H1 (cell line): ENCODE measurements around the gene CORO1C. TPM values are rescaled to one million over a fixed set of nuclear protein-coding genes. Genes with fewer than 3 reads are reported as not detected.

Source experiments
- CTCF ChIA-PET: fragments of 300-600 bp; sonication (Branson Sonifier 250); formaldehyde crosslinking; loops from one replicate; lab custom pipeline; 2021; ENCODE audit not compliant: partially characterized antibody; lab: Charles Lee
- POLR2A ChIA-PET: fragments of 300-600 bp; sonication (Branson Sonifier 250); formaldehyde crosslinking; loops from one replicate; lab custom pipeline; 2021; ENCODE audit warnings: inconsistent platforms; ENCODE audit not compliant: partially characterized antibody; lab: Charles Lee
- DNase-seq, 2 experiments: peaks; one replicate each; pipeline versions ENCODE4 v3.0.0 to v3.0.0-alpha.2; 2010 to 2022; ENCODE audit warnings: low spot score in 2 of 2, low read depth in 1 of 2, mixed read lengths in 1 of 2
- FAIRE-seq: peaks from 2 replicates; lab custom pipeline; 2011; peaks lifted over from hg19 to GRCh38; lab: Jason Lieb, UNC
- H2AFZ ChIP-seq: 2 replicates; pipeline ENCODE4 v1.8.1; 2012; ENCODE audit warnings: low read length, inconsistent platforms
- H2AK5ac ChIP-seq: 2 replicates; pipeline ENCODE4 v1.6.1; 2013; ENCODE audit warnings: low read depth, low read length
- H2BK120ac ChIP-seq: replicated peaks from 2 replicates; pipeline ENCODE3; 2013; ENCODE audit warnings: low read depth, low read length, inconsistent platforms
- H2BK12ac ChIP-seq: 2 replicates; pipeline ENCODE4 v1.6.1; 2013; ENCODE audit warnings: low read depth, low read length
- H2BK15ac ChIP-seq: 2 replicates; pipeline ENCODE4 v1.6.1; 2013; ENCODE audit warnings: low read length
- H2BK20ac ChIP-seq: 2 replicates; pipeline ENCODE4 v1.6.1; 2013; ENCODE audit warnings: low read length
- H2BK5ac ChIP-seq: 2 replicates; pipeline ENCODE4 v1.6.1; 2013; ENCODE audit warnings: low read depth, low read length
- H3K14ac ChIP-seq: 2 replicates; pipeline ENCODE4 v1.6.1; 2013; ENCODE audit warnings: inconsistent platforms; ENCODE audit not compliant: insufficient read length
- H3K18ac ChIP-seq: 2 replicates; pipeline ENCODE4 v1.6.1; 2013; ENCODE audit warnings: low read length; ENCODE audit errors: extremely low read depth
- H3K23ac ChIP-seq: 2 replicates; pipeline ENCODE4 v1.6.1; 2013; ENCODE audit warnings: inconsistent platforms; ENCODE audit not compliant: insufficient read length
- H3K23me2 ChIP-seq: 2 replicates; pipeline ENCODE4 v1.6.1; 2013; ENCODE audit warnings: low read depth, low read length
- H3K27ac ChIP-seq: 2 replicates; pipeline ENCODE4 v1.6.1; 2011; ENCODE audit warnings: low read depth, low read length, inconsistent platforms
- H3K27me3 ChIP-seq, 4 experiments: replicated peaks in 1 of 4; 1 replicate in 1 of 4; 2 replicates in 3 of 4; pipeline versions ENCODE4 v1.6.1 to v1.8.1; 2011 to 2013; ENCODE audit warnings: low read length in 3 of 4, mild to moderate bottlenecking in 3 of 4, inconsistent platforms in 2 of 4, mixed read lengths in 2 of 4, moderate library complexity in 1 of 4; ENCODE audit not compliant: control insufficient read depth in 3 of 4, insufficient read depth in 3 of 4; ENCODE audit errors: extremely low read depth in 1 of 4
- H3K36me3 ChIP-seq, 4 experiments: 2 replicates each; pipeline versions ENCODE4 v1.6.1 to v1.8.1; 2011 to 2013; ENCODE audit warnings: mild to moderate bottlenecking in 4 of 4, low read length in 3 of 4, moderate library complexity in 2 of 4, control low read depth in 1 of 4, inconsistent platforms in 1 of 4; ENCODE audit not compliant: insufficient read depth in 4 of 4, control insufficient read depth in 2 of 4
- H3K4ac ChIP-seq: replicated peaks from 2 replicates; pipeline ENCODE3; 2013; ENCODE audit warnings: low read length, low read depth, mixed read lengths, inconsistent platforms; ENCODE audit not compliant: insufficient read length
- H3K4me1 ChIP-seq, 4 experiments: replicated peaks in 1 of 4; 1 replicate in 1 of 4; 2 replicates in 3 of 4; pipeline versions ENCODE4 v1.6.1 to v1.8.1; 2011 to 2013; ENCODE audit warnings: low read length in 3 of 4, inconsistent platforms in 2 of 4, mixed read lengths in 1 of 4; ENCODE audit not compliant: insufficient read depth in 4 of 4, control insufficient read depth in 3 of 4
- H3K4me2 ChIP-seq, 2 experiments: 2 replicates each; pipeline versions ENCODE4 v1.6.1 to v1.8.1; 2011 to 2013; ENCODE audit warnings: low read depth in 2 of 2, low read length in 2 of 2, control low read depth in 1 of 2, inconsistent platforms in 1 of 2, mild to moderate bottlenecking in 1 of 2; ENCODE audit not compliant: insufficient read depth in 1 of 2
- H3K4me3 ChIP-seq, 4 experiments: fragments of 200-600, 300-600 bp in 1 of 4; sonication (generic), shearing (Covaris generic), sonication (Bioruptor Twin) in 1 of 4; 2 replicates each; pipeline versions ENCODE4 v1.5.1 to v1.8.1; 2011 to 2016; ENCODE audit warnings: low read length in 4 of 4, low read depth in 3 of 4, control low read depth in 2 of 4, inconsistent platforms in 2 of 4, mild to moderate bottlenecking in 2 of 4, mixed read lengths in 1 of 4, moderate library complexity in 1 of 4; ENCODE audit not compliant: insufficient read depth in 2 of 4; ENCODE audit errors: extremely low read depth in 1 of 4
- H3K56ac ChIP-seq: replicated peaks from 2 replicates; pipeline ENCODE3; 2013; ENCODE audit warnings: low read depth, mild to moderate bottlenecking, mixed read lengths, low read length, inconsistent platforms; ENCODE audit not compliant: insufficient read length
- H3K79me1 ChIP-seq: 2 replicates; pipeline ENCODE4 v1.6.1; 2013; ENCODE audit warnings: low read depth, low read length, control low read depth
- H3K79me2 ChIP-seq, 2 experiments: 2 replicates each; pipeline versions ENCODE4 v1.6.1 to v1.8.1; 2012 to 2013; ENCODE audit warnings: low read length in 2 of 2, mild to moderate bottlenecking in 2 of 2, inconsistent platforms in 1 of 2; ENCODE audit not compliant: insufficient read depth in 2 of 2, control insufficient read depth in 1 of 2
- H3K9ac ChIP-seq, 4 experiments: replicated peaks in 1 of 4; 1 replicate in 1 of 4; 2 replicates in 3 of 4; pipeline versions ENCODE4 v1.6.1 to v1.8.1; 2011 to 2013; ENCODE audit warnings: low read depth in 3 of 4, low read length in 3 of 4, control low read depth in 2 of 4, mild to moderate bottlenecking in 2 of 4, moderate library complexity in 2 of 4, inconsistent platforms in 1 of 4; ENCODE audit errors: extremely low read depth in 1 of 4
- H3K9me3 ChIP-seq, 2 experiments: 2 replicates each; pipeline versions ENCODE4 v1.6.1 to v1.8.1; 2012 to 2013; ENCODE audit warnings: mild to moderate bottlenecking in 2 of 2, moderate library complexity in 2 of 2, control low read depth in 1 of 2, inconsistent platforms in 1 of 2, low read depth in 1 of 2, low read length in 1 of 2, mixed read lengths in 1 of 2; ENCODE audit not compliant: insufficient read depth in 2 of 2
- H4K20me1 ChIP-seq, 2 experiments: replicated peaks in 1 of 2; 2 replicates each; pipeline versions ENCODE3 to v1.8.1; 2011 to 2013; ENCODE audit warnings: inconsistent platforms in 2 of 2, low read length in 2 of 2, mild to moderate bottlenecking in 1 of 2; ENCODE audit not compliant: insufficient read depth in 2 of 2, control insufficient read depth in 1 of 2
- H4K5ac ChIP-seq: 2 replicates; pipeline ENCODE4 v1.6.1; 2013; ENCODE audit warnings: low read length, low read depth, mixed read lengths, inconsistent platforms; ENCODE audit not compliant: insufficient read length
- H4K8ac ChIP-seq: 2 replicates; pipeline ENCODE4 v1.8.0; 2013; ENCODE audit warnings: mild to moderate bottlenecking, moderate library complexity, low read length, inconsistent platforms; ENCODE audit not compliant: insufficient read depth; ENCODE audit errors: extremely low read depth
- H4K91ac ChIP-seq: replicated peaks from 2 replicates; pipeline ENCODE3; 2013; ENCODE audit warnings: low read length, mixed read lengths, inconsistent platforms; ENCODE audit not compliant: insufficient read length
- BACH1 ChIP-seq: IDR thresholded peaks from 2 replicates; pipeline ENCODE4 v1.6.1; 2012; ENCODE audit warnings: low read length, improper control_type of control experiment
- KDM5A ChIP-seq: fragments of 200-600 bp; IDR thresholded peaks from 2 replicates; pipeline ENCODE4 v1.7.1; 2012; ENCODE audit warnings: mild to moderate bottlenecking, low read length, inconsistent platforms, mixed read lengths
- RXRA ChIP-seq: IDR thresholded peaks from 2 replicates; pipeline ENCODE4 v1.6.1; 2011; ENCODE audit warnings: low read depth, mild to moderate bottlenecking, low read length, moderate library complexity; ENCODE audit not compliant: insufficient read depth
- WGBS, 2 experiments: shearing (Covaris generic) in 1 of 2; methylation state at CpG; one replicate each; pipeline versions ENCODE4 v1.1.6 to v1.1.7; 2013 to 2015; ENCODE audit warnings: low lambda C conversion rate in 2 of 2, mixed read lengths in 2 of 2, inconsistent platforms in 1 of 2, low coverage in 1 of 2, missing lambda C conversion rate in 1 of 2; ENCODE audit not compliant: insufficient replicate concordance in 2 of 2, insufficient coverage in 1 of 2, insufficient read length in 1 of 2; ENCODE audit errors: extremely low coverage in 1 of 2, missing lambda C conversion rate in 1 of 2; 5-methylcytosine and 5-hydroxymethylcytosine counted together
- polyA plus RNA-seq, 7 experiments: library from polyadenylated mRNA; depleted of rRNA in 3 of 7; stranded (reverse) in 5 of 7; unstranded in 2 of 7; fragments of >200 nt in 5 of 7; fragments of 200-250 nt in 2 of 7; gene quantifications; 1 replicate in 5 of 7; 2 replicates in 1 of 7; 4 replicates in 1 of 7; pipeline versions ENCODE4 v1.2.1 to v1.2.3, GENCODE V29; 2011 to 2013; ENCODE audit warnings: missing spikeins in 2 of 7, mixed read lengths in 2 of 7
- total RNA-seq: library from RNA; stranded (reverse); fragmentation: NEBNext Ultra II Directional; extraction: Animal tissue kit (Norgen Biotek cat#: 25700); gene quantifications from 2 replicates; pipeline ENCODE4 v1.2.1, GENCODE V29; 2021

The CORO1C gene
- total and polyA plus RNA-seq, 2 of the 8 experiments (the other 6 are each of a cell fraction or from before 2014, with no cell fraction given): 72.7 to 120 TPM

DNA sequence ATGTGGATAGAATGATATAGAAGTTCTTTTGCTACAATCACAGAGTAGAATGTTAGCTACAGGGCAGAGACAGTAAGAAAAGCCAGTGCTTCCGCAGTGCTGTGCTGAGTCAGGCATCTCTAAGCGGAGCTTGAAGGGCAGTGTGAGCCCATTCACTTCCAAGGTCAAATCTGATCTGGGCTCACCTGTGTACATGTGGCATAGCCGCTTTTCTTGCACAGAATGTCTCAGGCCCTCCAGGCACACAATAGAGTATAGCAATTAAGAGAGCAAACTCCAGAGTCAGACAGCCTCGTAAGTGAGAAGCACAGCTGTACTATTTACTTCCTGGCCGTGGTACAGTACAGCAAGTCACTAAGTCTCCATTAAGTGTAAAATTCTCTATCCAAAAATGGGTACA lies 26.8 kb downstream of the CORO1C start:
- Histone ChIP-seq H3K4me2 (no peak overlapping the region), H3K4ac (no peak overlapping the region), H3K27me3 (no peaks in the 10 kb centered on the region), H3K23me2 (no peaks in the 10 kb centered on the region), H3K4me1 (peaks cover 6 to 16% (median 10%) of the 10 kb centered on the region in 4 experiments; a peak in 6 of 7 replicates), H3K14ac (no peak overlapping the region), H4K8ac (no peak overlapping the region), H3K4me3 (no peak overlapping the region), H2BK12ac (no peak overlapping the region), H2AFZ (no peak overlapping the region), H2BK120ac (no peak overlapping the region), H4K91ac (no peak overlapping the region), H3K27ac (no peak overlapping the region), H3K36me3 (peaks cover 0 to 8% (median 1%) of the 10 kb centered on the region in 4 experiments; a peak in 2 of 8 replicates), H3K79me2 (peaks cover 0 to 87% of the 10 kb centered on the region in 2 experiments; a peak in 3 of 4 replicates), H3K79me1 (peaks cover 5% of the 10 kb centered on the region; the same call in 1 of the 2 replicates), H3K9me3 (no peaks in the 10 kb centered on the region), H3K23ac (no peak overlapping the region), H3K56ac (no peak overlapping the region), H2BK5ac (no peak overlapping the region), H3K9ac (no peak overlapping the region), H4K20me1 (peaks cover 6 to 14% of the 10 kb centered on the region in 2 experiments), H2AK5ac (no peak overlapping the region), H2BK15ac (no peak overlapping the region), H2BK20ac (no peak overlapping the region), H4K5ac (no peak overlapping the region), H3K18ac (no peak overlapping the region)
- FAIRE-seq (no peak), DNase-seq (no peak)
- WGBS, 2 experiments: 91% methylated on average over 5 of the region's 5 CpGs; no CpG with 5 or more reads in 1 of the 2 experiments
- ChIA-PET POLR2A (interaction anchor here (1.1 to 1.4 kb wide), 3 partner anchors 9 to 26 kb away, joined by 3 to 4 read pairs (median 4); no protein-coding TSS in a partner anchor), CTCF (interaction anchor here (0.7 to 3.3 kb wide), 7 partner anchors 11 to 40 kb away, joined by 3 to 15 read pairs (median 3); no protein-coding TSS in a partner anchor)
- TF ChIP-seq BACH1: no peak
- TF ChIP-seq KDM5A: no peak
- no peak for TF ChIP-seq RXRA
